ENCODE data around the gene IL2RG.
A peak's percentile ranks its signal among the peaks of the same experiment; 100 is the strongest.

The IL2RG gene

DNA sequence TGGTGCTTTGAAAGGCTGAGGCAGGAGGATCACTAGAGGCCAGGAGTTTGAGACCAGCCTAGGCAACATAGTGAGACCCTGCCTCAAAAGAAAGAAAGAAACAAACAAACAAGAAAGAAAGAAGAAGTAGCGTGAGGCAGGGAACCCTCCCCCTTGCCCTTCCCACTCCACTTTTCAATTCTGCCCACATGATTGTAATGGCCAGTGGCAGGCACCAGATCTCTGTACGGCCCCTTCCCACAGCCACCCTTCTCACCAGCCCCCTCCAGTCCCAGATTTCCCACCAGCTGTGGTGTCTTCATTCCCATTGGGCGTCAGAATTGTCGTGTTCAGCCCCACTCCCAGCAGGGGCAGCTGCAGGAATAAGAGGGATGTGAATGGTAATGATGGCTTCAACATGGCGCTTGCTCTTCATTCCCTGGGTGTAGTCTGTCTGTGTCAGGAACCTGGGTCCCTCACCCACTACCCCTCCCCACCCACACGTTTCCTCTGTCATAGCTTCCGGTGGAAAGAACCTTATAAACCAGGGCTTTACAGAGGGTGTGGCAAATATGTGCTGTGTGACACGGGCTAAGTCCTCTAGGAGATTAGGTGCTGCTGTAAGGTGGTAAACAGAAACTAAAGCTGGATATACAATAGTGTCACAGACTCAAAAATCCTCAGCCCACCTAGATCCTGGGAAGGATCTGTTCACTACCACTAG is at the start of gene IL2RG:
Gene IL2RG, minus strand, starts transcription at position 437 of the 703 bp plus-strand sequence. Its CDS starts 38 bp downstream, at position 399.
- no peak for DNase-seq

DNA sequence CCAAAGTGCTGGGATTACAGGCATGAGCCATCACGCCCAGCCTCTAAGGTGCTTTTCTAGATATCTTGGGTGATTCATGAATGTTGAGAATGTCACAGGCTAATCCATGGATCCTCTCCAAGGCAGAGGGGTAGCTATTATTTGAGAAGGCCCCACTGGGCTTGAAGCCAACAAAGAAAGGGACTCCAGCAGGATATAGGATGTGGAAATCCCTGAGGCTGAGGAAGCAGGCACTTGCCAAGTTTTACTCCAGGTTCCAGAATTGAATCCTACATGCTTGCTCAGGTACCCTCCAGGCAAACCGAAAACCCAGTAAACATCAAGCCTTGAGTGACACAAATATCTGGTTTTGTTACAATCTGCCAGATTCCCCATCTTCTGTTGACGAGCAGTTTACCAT is 49.1 kb upstream of the IL2RG start:
- intact Hi-C loops (cut with DNase I) = no loop called here
- no peak for DNase-seq

More for the DNA sequence above, at the start of gene IL2RG:
- intact Hi-C loops (cut with DNase I) = no loop called here

DNA sequence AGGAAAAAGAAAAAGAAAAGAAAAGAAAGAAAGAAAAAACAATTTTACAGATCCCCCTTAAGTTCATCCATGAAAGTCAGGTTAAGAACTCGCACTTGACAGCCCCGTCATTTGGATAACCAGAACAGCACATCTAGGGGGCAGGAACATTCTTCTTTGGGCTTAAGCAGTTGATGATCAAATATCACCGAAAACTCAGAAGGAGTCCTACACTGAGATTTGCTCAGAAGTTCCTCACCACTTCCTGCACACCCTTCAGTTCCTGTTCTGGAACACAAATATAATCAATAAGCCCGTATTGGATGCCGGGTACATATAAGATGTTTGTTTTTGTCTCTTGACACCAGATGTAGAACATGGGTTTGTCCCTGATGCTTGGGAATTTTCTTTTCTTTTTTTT is 48.0 kb upstream of the IL2RG start:
- intact Hi-C loops (cut with DNase I) = no loop called here
- no peak for DNase-seq

DNA sequence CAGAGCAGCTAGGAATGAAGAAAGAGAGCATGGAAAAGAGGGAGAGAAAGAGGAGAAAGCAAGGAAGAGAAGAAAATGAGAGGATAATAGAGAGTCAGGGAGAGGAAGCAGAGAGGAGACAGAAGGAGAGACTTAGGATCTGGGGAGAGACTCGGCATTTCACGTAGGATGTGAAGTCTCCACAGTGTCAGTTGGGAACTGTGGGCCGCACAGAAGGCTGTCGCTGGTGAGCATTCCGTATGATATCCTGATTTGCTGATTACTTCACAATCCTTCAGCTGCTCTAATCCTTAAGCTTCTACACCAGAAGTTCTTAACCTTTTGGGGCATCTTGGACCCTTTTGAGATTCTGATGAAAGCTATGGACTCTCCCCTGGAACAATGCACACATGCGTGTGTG is 47.2 kb upstream of the IL2RG start:
- peak in 1 of 10 donors; percentile 62 for DNase-seq
- intact Hi-C loops (cut with DNase I) = no loop called here

DNA sequence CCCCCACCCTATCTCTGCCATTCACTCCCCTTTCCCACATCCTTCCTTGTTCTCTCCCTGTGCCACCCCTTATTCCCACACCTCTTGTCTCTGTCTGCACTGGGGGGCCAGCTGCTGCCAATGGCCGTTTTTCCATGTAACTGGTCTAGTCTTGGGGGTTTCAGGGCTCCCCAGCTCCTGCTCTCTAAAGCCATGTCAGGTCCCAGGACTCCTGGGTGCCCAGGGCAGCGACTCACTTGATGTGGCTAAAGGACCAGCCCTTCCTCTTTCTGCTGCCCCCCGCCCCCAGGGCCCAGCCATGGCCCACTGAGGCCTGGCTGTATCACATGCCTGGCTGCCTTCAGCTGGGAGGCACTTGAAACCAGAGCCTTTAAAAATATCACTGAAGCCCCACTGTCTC is 43.3 kb upstream of the IL2RG start:
- DNase-seq = peak in 1 of 10 donors; percentile 69
- intact Hi-C loops (cut with DNase I) = no loop called here

DNA sequence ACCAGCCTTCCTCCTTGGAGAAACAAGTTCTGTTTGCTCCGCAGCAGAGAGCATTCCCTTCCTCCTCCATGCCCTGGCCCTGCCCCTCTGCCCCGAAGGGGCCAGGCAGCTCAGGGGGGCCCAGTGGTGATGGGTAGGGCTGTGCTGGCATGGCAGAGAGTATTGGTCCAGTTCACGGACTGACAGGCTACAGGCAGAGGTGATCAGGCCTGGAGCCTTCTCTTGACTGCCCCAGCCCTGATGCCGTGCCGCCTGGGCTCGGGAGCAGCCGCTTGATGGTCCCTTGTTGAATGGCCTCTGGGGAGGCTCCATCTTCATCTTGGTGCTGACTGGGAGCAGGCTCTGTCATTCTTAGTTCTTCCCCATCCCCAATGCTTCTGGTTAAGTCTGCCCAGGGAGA is 42.8 kb upstream of the IL2RG start:
- DNase-seq = peak in 1 of 10 donors; percentile 18
- intact Hi-C loops (cut with DNase I) = no loop called here

DNA sequence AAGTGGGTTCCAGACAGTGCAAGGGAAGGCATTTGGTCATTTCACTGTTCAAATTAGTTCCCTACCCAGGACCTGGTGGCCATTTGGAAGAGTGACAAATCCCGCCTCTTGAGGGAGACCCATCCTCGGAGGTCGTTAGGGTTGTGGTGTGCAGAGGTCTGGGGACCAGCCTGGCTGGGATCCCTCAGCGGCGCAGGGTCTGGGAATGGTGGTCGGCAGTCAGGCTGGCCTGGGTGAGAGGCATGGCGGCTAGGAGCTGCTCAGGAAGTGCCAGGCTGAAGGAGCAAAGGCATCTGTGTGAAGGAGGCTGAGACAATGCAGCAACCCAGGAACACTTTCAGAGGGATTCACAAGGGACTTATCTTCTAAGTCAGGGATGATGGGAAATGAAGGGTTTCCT is 40.0 kb upstream of the IL2RG start:
- intact Hi-C loops (cut with DNase I) = no loop called here
- DNase-seq = peak in 1 of 10 donors; percentile 54

DNA sequence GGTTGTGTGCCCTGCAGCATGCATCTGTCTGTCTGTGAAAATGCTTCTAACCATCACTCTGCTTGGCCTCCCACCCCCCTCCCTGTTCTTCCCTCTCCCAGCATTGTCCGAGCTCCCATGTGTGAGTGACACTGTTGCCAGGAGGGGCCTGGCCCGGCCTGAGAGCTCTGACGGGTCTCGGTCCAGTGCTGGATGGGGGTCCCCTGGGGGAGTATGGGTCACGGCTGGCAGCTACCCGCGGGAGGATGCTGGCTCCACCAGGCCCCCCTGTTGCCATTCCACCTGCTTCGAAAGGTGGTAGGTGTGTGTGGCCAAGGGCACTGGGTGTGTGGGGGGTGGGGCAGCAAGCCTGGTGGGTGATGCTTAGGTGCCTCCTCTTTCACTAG is 36.9 kb upstream of the IL2RG start:
- intact Hi-C loops (cut with DNase I) = no loop called here
- DNase-seq = peak in 2 of 10 donors; percentile 62 to 82

DNA sequence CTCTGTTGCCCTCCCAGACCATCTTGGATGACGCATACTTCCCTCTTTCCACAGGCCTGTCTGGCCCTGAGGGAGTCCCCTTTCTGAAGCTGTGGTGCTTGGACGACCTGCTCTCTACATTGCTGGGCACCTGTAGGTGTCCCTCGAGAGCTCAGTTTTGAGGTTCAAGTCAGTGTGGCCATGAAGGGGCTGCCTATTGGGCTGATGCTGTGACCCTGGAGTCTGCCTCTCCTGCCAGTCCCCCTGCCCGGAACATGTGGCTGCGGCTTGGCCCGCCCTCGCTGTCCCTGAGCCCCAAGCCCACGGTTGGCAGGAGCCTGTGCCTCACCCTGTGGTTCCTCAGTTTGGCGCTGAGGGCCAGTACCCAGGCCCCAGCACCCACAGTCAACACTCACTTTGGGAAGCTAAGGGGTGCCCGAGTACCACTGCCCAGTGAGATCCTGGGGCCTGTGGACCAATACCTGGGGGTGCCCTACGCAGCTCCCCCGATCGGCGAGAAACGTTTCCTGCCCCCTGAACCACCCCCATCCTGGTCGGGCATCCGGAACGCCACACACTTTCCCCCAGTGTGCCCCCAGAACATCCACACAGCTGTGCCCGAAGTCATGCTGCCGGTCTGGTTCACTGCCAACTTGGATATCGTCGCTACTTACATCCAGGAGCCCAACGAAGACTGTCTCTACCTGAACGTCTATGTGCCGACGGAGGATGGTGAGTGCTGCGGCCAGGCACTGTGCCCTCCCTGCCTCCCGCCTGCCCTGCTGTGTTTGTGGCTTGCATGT is 36.3 kb upstream of the IL2RG start:
- DNase-seq = peak in 5 of 10 donors; percentile 21 to 89 (median 27)
- intact Hi-C loops (cut with DNase I) = no loop called here

DNA sequence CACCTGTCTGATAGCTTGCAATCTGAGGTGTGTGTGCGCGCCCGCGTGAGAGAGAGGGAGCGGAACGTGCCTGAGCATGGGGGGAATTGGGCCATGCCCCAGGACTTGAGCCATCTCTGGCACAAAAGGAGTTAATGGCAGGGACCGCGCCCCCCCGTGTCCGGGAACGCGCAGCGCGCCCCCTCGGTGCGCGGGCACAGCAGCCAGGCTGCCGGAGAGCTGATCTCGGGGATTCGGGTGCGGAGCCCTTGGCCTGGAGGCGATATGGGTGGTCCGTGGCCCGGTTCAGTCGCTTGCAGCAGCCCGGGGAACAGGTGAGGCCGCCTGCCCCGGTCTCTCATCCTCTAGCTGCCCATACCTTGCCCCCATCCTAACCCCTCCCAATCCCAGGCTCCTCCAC is 33.3 kb upstream of the IL2RG start, which contains the start of gene NLGN3:
Gene NLGN3, plus strand, starts transcription at position 191 of the 400 bp plus-strand sequence. CDS start 2,909 bp downstream, outside the sequence.
- peak; percentile 45 to 96 (median 60) for DNase-seq
- intact Hi-C loops (cut with DNase I) = no loop called here

DNA sequence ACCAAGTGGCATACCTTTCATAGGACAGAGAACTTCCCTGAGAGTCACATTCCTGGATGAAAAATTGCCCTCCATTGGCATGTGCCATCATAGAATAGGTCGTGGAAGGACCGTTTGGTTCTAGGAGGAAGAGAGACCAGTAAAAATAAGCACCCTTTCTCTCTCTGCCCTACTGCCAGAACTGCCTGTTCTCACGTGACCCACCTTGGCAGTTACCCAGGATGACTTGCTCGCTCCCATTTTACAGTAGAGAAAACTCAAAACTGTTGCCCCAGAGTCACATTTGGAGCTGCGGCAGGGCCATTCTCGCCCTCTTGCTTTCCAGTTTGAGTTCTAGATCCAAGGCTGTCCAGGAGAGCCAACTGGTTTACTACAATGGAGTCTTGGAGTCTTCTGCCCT is 32.1 kb upstream of the IL2RG start:
- intact Hi-C loops (cut with DNase I) = no loop called here
- peak in 6 of 10 donors; percentile 24 to 86 (median 54) for DNase-seq

DNA sequence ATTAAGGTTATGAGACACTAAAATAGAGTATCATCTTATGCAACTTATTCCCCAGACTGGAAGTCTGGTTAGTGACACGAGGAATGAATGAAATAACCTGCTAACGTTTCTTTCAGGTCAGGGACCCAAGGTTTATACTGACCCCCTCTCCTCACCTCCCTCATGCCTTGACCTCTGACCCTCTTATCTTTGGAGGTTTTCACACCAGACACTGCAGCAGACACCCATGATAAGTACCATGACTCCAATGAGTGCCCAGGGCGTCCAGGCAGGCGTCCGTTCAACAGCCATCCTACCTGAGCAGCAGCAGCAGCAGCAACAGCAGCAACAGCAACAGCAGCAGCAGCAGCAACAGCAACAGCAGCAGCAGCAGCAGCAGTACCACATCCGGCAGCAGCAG is 29.1 kb upstream of the IL2RG start:
- DNase-seq = peak in 1 of 10 donors; percentile 53
- intact Hi-C loops (cut with DNase I) = no loop called here

DNA sequence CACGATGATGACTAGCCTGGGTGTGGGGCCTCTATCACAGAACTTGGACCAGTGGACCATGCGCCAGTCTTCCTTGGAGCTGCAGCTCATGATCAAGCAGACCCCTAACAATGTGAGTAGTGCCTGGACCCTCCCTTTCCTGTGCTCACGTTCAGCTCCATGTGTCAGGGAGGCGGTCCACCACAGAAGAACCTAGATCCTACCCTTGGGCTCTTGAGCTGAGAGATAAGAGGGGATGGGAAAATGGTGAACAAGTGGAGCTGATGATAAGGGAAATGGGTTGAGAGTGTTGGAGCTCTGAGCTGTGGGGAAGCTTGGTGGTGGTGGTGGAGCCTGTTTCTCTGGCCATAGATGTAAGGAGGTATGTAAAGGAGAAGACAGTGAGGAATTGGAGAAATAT is 20.1 kb upstream of the IL2RG start:
- intact Hi-C loops (cut with DNase I) = no loop called here
- no peak for DNase-seq

DNA sequence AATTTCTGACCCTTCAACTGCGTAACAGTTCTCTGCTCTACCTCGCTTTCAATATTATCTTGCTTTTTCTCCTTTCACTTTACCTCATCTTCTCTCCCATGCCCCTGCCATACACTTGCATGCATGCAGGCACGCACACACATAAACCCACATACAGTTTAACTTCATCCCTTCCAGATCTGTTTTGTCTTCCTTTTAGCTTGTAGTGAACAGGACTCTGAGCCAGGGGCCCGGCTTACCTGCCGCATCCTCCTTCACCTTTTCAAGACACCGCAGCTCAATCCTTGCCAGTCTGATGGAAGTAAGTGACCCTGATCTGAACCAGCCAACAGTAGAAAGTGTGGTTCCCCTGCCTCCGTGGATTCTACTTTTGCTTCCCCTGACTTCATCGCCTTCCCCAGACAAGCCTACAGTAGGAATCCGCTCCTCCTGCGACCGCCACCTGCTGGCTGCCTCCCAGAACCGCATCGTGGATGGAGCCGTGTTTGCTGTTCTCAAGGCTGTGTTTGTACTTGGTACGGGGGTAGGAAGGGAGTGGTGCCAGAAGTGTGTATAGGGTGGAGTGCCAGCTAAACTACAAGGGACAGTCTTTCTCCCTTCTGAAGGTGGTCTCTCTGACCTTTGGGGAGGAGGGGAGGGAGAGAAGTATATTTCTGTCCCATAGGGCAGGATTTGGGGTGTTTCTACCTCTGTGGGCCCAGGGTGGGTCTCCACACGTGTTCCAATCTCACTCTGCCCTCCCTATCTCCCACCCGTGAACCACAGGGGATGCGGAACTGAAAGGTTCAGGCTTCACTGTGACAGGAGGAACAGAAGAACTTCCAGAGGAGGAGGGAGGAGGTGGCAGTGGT is 17.8 kb upstream of the IL2RG start:
- intact Hi-C loops (cut with DNase I) = no loop called here
- peak; percentile 41 to 95 (median 74) for DNase-seq

DNA sequence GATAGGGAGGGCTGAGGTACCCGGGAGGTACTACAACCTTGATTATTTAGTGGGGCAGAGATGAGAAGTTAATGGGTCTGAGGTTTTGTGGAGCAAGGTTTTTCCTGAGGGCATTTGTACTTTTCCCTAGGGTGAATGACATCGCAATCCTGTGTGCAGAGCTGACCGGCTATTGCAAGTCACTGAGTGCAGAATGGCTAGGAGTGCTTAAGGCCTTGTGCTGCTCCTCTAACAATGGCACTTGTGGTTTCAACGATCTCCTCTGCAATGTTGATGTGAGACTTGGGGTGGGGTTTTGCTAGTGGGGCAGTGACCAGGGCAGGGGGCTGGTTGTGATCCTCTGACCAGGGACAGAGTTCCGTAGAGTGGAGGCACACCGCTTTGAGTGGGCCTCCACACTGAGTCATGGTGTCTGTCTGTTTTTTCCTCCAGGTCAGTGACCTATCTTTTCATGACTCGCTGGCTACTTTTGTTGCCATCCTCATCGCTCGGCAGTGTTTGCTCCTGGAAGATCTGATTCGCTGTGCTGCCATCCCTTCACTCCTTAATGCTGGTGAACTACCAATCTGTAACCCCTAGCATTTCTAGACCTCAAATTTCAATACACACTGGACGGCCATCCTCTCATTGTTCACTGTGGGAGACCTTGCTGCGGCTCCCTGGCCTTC is 16.9 kb upstream of the IL2RG start:
- intact Hi-C loops (cut with DNase I) = no loop called here

DNA sequence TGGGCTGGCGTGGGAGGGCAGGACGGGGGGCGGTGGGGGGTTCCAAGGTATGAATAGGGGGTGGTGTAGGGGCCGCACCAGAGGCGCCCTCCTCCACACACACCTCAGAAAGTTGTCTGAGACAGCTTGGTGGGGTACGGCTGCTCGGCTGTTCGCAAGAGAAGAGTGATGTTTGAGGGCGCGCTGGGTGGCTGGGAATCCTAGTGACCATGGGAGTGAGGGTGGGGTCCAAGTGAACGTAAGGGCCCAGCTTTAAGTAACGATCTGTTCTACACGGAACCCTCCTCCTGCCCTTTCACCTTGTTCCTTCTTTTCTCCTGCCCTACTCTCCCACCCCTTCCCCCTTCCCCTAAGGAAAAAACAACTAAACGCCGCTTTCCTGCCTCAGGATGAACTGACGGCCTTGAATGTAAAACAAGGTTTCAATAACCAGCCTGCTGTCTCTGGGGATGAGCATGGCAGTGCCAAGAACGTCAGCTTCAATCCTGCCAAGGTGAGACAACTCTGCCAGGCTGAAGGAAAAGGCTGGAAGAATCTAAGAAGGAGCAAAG is 7.7 kb upstream of the IL2RG start:
- DNase-seq = peak in 1 of 10 donors; percentile 66
- intact Hi-C loops (cut with DNase I) = loop anchor here (2.0 kb wide), 1 partner anchor 20 kb away; no protein-coding TSS in a partner anchor

More for the DNA sequence above, 16.9 kb upstream of the IL2RG start:
- DNase-seq = peak in 1 of 10 donors; percentile 13

DNA sequence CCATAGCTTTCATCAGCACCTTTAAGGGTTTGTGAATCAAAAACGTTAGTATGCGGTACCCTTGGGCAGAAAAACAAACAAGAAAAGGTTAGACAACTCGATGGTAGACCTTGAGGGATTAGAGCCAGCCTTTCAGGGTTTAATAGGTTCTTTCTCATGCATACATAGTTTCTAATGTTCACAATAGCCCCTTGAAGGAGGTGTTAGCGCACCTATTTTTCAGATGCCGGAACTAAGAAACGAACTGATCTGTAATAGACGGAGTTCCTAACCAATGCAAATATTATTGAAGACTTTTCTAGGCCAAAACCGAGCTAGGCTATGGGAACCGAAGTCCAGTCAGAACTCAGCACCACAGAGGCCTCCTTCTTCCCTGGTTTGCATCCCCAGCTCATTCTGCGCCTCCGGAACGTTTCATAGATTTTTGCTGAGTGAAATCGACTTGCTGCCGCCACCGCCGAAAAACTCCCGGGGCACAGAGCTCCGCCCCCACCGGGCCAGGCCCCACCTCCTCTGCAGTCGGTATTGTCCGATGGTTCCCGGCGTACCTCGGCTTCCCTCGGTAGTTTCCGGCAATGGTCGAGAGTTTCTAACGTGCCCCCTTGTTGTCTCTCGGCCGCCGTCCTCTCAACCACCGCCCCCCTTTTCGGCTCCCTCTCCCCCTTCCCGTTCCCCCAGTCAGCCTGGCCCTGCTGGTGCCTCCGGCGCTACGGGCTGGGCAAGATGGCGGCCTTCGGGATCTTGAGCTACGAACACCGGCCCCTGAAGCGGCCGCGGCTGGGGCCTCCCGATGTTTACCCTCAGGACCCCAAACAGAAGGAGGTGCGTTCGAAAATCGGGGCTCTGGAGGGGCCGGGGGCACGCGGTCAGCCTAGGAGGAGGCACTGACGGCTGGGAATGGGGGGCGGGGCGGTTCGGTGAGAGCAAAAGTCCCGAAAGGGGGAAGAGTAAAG is 6.9 kb upstream of the IL2RG start, which contains the start of gene MED12:
Gene MED12, plus strand, starts transcription at position 565 of the 953 bp plus-strand sequence. Its CDS starts 159 bp downstream, at position 724.
- peak; percentile 76 to 98 (median 85) for DNase-seq
- intact Hi-C loops (cut with DNase I) = loop anchor here (2.0 kb wide), 1 partner anchor 20 kb away; no protein-coding TSS in a partner anchor

DNA sequence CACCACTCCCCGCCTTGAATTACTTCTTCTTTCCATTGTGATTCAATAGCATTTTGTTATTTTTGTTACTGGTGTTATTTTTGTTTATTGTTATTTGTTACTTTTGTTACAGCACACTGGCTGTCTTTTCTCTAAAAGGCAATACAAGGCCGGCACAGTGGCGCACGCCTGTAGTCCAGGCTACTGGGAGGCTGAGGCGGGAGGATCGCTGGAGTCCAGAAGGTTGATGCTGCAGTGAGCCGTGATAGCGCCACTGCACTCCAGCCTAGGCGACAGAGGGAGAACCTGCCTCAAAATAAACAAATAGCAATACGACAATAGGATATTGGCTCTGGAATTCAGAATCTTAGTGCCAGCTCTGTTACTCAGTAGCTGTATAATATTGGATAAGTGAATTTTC is 6.0 kb upstream of the IL2RG start:
- no peak for DNase-seq
- intact Hi-C loops (cut with DNase I) = no loop called here

Measured in posterior cingulate gyrus (tissue), 11 donors.